H1 (cell line): ENCODE data around the gene CASR. TPM values are rescaled to one million over a fixed set of nuclear protein-coding genes. Genes with fewer than 3 reads are reported as not detected.
A peak's percentile ranks its signal among the peaks of the same experiment; 100 is the strongest.

Experiments used
- E2F6 ChIP-seq: IDR thresholded peaks from 2 replicates; pipeline ENCODE4 v1.6.1; 2012; ENCODE audit warnings: inconsistent platforms
- KDM5A ChIP-seq: fragments of 200-600 bp; IDR thresholded peaks from 2 replicates; pipeline ENCODE4 v1.7.1; 2012; ENCODE audit warnings: mild to moderate bottlenecking, low read length, inconsistent platforms, mixed read lengths
- POU5F1 ChIP-seq: IDR thresholded peaks from 2 replicates; pipeline ENCODE4 v1.6.1; 2011; ENCODE audit warnings: low read depth, mild to moderate bottlenecking, low read length, moderate library complexity
- TEAD4 ChIP-seq: IDR thresholded peaks from 2 replicates; pipeline ENCODE4 v1.6.1; 2012; ENCODE audit warnings: low read depth, low read length, inconsistent platforms, mixed read lengths
- polyA plus RNA-seq, 7 experiments: library from polyadenylated mRNA; depleted of rRNA in 3 of 7; stranded (reverse) in 5 of 7; unstranded in 2 of 7; fragments of >200 nt in 5 of 7; fragments of 200-250 nt in 2 of 7; gene quantifications; 1 replicate in 5 of 7; 2 replicates in 1 of 7; 4 replicates in 1 of 7; pipeline versions ENCODE4 v1.2.1 to v1.2.3, GENCODE V29; 2011 to 2013; ENCODE audit warnings: missing spikeins in 2 of 7, mixed read lengths in 2 of 7
- total RNA-seq: library from RNA; stranded (reverse); fragmentation: NEBNext Ultra II Directional; extraction: Animal tissue kit (Norgen Biotek cat#: 25700); gene quantifications from 2 replicates; pipeline ENCODE4 v1.2.1, GENCODE V29; 2021
- TF ChIP-seq, protein P1 (sequence below): fragments of 300-600 bp; sonication (generic); IDR thresholded peaks from 2 replicates; pipeline ENCODE4 v1.7.1; 2012; ENCODE audit warnings: low read length, moderate library complexity, mild to moderate bottlenecking, inconsistent platforms; ENCODE audit not compliant: insufficient replicate concordance
- TF ChIP-seq, protein P2 (sequence below), 3 experiments: IDR thresholded peaks; 1 replicate in 2 of 3; 2 replicates in 1 of 3; pipeline versions ENCODE4 v1.5.1 to v1.6.1; 2011; ENCODE audit warnings: low read length in 3 of 3, mild to moderate bottlenecking in 3 of 3, inconsistent platforms in 2 of 3, low read depth in 1 of 3, moderate library complexity in 1 of 3; ENCODE audit not compliant: insufficient read depth in 1 of 3; ENCODE audit errors: control extremely low read depth in 1 of 3
- TF ChIP-seq, protein P3 (sequence below): IDR thresholded peaks from 2 replicates; pipeline ENCODE4 v1.6.1; 2011; ENCODE audit warnings: low read length, improper control_type of control experiment

CASR gene
- total and polyA plus RNA-seq, 2 of the 8 experiments (the other 6 are each of a cell fraction or from before 2014, with no cell fraction given) = 0.36 to 0.58 TPM

GRCh38 chr3:122263058-122263457 lies 79.6 kb downstream of the CASR start (continued):
- TF ChIP-seq, protein P1, sequence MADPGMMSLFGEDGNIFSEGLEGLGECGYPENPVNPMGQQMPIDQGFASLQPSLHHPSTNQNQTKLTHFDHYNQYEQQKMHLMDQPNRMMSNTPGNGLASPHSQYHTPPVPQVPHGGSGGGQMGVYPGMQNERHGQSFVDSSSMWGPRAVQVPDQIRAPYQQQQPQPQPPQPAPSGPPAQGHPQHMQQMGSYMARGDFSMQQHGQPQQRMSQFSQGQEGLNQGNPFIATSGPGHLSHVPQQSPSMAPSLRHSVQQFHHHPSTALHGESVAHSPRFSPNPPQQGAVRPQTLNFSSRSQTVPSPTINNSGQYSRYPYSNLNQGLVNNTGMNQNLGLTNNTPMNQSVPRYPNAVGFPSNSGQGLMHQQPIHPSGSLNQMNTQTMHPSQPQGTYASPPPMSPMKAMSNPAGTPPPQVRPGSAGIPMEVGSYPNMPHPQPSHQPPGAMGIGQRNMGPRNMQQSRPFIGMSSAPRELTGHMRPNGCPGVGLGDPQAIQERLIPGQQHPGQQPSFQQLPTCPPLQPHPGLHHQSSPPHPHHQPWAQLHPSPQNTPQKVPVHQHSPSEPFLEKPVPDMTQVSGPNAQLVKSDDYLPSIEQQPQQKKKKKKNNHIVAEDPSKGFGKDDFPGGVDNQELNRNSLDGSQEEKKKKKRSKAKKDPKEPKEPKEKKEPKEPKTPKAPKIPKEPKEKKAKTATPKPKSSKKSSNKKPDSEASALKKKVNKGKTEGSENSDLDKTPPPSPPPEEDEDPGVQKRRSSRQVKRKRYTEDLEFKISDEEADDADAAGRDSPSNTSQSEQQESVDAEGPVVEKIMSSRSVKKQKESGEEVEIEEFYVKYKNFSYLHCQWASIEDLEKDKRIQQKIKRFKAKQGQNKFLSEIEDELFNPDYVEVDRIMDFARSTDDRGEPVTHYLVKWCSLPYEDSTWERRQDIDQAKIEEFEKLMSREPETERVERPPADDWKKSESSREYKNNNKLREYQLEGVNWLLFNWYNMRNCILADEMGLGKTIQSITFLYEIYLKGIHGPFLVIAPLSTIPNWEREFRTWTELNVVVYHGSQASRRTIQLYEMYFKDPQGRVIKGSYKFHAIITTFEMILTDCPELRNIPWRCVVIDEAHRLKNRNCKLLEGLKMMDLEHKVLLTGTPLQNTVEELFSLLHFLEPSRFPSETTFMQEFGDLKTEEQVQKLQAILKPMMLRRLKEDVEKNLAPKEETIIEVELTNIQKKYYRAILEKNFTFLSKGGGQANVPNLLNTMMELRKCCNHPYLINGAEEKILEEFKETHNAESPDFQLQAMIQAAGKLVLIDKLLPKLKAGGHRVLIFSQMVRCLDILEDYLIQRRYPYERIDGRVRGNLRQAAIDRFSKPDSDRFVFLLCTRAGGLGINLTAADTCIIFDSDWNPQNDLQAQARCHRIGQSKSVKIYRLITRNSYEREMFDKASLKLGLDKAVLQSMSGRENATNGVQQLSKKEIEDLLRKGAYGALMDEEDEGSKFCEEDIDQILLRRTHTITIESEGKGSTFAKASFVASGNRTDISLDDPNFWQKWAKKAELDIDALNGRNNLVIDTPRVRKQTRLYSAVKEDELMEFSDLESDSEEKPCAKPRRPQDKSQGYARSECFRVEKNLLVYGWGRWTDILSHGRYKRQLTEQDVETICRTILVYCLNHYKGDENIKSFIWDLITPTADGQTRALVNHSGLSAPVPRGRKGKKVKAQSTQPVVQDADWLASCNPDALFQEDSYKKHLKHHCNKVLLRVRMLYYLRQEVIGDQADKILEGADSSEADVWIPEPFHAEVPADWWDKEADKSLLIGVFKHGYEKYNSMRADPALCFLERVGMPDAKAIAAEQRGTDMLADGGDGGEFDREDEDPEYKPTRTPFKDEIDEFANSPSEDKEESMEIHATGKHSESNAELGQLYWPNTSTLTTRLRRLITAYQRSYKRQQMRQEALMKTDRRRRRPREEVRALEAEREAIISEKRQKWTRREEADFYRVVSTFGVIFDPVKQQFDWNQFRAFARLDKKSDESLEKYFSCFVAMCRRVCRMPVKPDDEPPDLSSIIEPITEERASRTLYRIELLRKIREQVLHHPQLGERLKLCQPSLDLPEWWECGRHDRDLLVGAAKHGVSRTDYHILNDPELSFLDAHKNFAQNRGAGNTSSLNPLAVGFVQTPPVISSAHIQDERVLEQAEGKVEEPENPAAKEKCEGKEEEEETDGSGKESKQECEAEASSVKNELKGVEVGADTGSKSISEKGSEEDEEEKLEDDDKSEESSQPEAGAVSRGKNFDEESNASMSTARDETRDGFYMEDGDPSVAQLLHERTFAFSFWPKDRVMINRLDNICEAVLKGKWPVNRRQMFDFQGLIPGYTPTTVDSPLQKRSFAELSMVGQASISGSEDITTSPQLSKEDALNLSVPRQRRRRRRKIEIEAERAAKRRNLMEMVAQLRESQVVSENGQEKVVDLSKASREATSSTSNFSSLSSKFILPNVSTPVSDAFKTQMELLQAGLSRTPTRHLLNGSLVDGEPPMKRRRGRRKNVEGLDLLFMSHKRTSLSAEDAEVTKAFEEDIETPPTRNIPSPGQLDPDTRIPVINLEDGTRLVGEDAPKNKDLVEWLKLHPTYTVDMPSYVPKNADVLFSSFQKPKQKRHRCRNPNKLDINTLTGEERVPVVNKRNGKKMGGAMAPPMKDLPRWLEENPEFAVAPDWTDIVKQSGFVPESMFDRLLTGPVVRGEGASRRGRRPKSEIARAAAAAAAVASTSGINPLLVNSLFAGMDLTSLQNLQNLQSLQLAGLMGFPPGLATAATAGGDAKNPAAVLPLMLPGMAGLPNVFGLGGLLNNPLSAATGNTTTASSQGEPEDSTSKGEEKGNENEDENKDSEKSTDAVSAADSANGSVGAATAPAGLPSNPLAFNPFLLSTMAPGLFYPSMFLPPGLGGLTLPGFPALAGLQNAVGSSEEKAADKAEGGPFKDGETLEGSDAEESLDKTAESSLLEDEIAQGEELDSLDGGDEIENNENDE = no peak
- peak; percentile 63; the same call in 1 of the 2 replicates for TF ChIP-seq TEAD4
- TF ChIP-seq, protein P2, sequence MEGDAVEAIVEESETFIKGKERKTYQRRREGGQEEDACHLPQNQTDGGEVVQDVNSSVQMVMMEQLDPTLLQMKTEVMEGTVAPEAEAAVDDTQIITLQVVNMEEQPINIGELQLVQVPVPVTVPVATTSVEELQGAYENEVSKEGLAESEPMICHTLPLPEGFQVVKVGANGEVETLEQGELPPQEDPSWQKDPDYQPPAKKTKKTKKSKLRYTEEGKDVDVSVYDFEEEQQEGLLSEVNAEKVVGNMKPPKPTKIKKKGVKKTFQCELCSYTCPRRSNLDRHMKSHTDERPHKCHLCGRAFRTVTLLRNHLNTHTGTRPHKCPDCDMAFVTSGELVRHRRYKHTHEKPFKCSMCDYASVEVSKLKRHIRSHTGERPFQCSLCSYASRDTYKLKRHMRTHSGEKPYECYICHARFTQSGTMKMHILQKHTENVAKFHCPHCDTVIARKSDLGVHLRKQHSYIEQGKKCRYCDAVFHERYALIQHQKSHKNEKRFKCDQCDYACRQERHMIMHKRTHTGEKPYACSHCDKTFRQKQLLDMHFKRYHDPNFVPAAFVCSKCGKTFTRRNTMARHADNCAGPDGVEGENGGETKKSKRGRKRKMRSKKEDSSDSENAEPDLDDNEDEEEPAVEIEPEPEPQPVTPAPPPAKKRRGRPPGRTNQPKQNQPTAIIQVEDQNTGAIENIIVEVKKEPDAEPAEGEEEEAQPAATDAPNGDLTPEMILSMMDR (IDR thresholded peaks at IDR 0.05; ENCODE audit: control extremely low read depth in 1 of 3, insufficient read depth in 1 of 3, low read depth in 1 of 3, low read length in 3 of 3) = no peak
- 0 out of 2 replicates have a peak, but pooled peaks have one; percentile 13 for TF ChIP-seq POU5F1
- peak; percentile 39; the same call in 1 of the 2 replicates for TF ChIP-seq E2F6
- no peak for TF ChIP-seq KDM5A
- TF ChIP-seq, protein P3, sequence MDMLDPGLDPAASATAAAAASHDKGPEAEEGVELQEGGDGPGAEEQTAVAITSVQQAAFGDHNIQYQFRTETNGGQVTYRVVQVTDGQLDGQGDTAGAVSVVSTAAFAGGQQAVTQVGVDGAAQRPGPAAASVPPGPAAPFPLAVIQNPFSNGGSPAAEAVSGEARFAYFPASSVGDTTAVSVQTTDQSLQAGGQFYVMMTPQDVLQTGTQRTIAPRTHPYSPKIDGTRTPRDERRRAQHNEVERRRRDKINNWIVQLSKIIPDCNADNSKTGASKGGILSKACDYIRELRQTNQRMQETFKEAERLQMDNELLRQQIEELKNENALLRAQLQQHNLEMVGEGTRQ = no peak
